PC-9 (cell line): ENCODE data around the gene TRAF6. TPM values are rescaled to one million over a fixed set of nuclear protein-coding genes. Genes with fewer than 3 reads are reported as not detected.
"Not testable (repeated sequence)": the region's sequence is repeated elsewhere in the genome, so short reads cannot be mapped to it uniquely, and the experiment has no call there.

Experiments used
- BruUV-seq: library from RNA; stranded (reverse); fragments of 400-500 nt; replicated peaks from 2 replicates; lab custom pipeline; 2021; lab: Mats Ljungman, UMichigan
- CTCF ChIA-PET: fragments of 300-600 bp; sonication (Branson Sonifier 250); formaldehyde crosslinking; loops from one replicate; lab custom pipeline; 2022; ENCODE audit warnings: antibody characterized with exemption; lab: Charles Lee
- POLR2A ChIA-PET: fragments of 300-600 bp; sonication (Branson Sonifier 250); formaldehyde crosslinking; loops from one replicate; lab custom pipeline; 2022; ENCODE audit warnings: antibody characterized with exemption; ENCODE audit not compliant: unreplicated experiment; lab: Charles Lee
- DNase-seq, 2 experiments: peaks; one replicate each; pipeline versions ENCODE4 v3.0.0 to v3.0.0-alpha.2; 2015 to 2022; ENCODE audit warnings: mixed read lengths in 1 of 2
- H2AFZ ChIP-seq: fragments of 200-600 bp; sonication (generic); 2 replicates; pipeline ENCODE4 v1.8.1; 2017; ENCODE audit warnings: antibody characterized with exemption
- H3F3A ChIP-seq: fragments of 200-600 bp; sonication (generic); 2 replicates; pipeline ENCODE4 v1.8.1; 2017; ENCODE audit warnings: antibody characterized with exemption, mild to moderate bottlenecking, low read depth; ENCODE audit not compliant: insufficient read depth
- H3K27ac ChIP-seq: fragments of 200-600 bp; sonication (generic); 2 replicates; pipeline ENCODE4 v1.6.1; 2016; ENCODE audit warnings: mixed run types
- H3K27me3 ChIP-seq: fragments of 200-600 bp; sonication (generic); 2 replicates; pipeline ENCODE4 v1.6.1; 2016; ENCODE audit warnings: low read depth, mixed run types; ENCODE audit not compliant: insufficient read depth
- H3K36me3 ChIP-seq: fragments of 200-600 bp; sonication (generic); 2 replicates; pipeline ENCODE4 v1.6.1; 2016; ENCODE audit warnings: low read depth, mixed run types
- H3K4me1 ChIP-seq: fragments of 200-600 bp; sonication (generic); replicated peaks from 2 replicates; pipeline ENCODE4 v1.6.1; 2016; ENCODE audit warnings: mixed run types; ENCODE audit not compliant: insufficient read depth
- H3K4me2 ChIP-seq: fragments of 200-600 bp; sonication (generic); 2 replicates; pipeline ENCODE4 v1.6.1; 2017; ENCODE audit warnings: mixed run types
- H3K4me3 ChIP-seq: fragments of 200-600 bp; sonication (generic); 2 replicates; pipeline ENCODE4 v1.6.1; 2016; ENCODE audit warnings: mixed run types
- H3K79me2 ChIP-seq: fragments of 200-600 bp; sonication (generic); 2 replicates; pipeline ENCODE4 v1.6.1; 2017; ENCODE audit warnings: low read depth, mixed run types
- H3K9me2 ChIP-seq: fragments of 200-600 bp; sonication (generic); 2 replicates; pipeline ENCODE4 v1.8.1; 2017; ENCODE audit warnings: mild to moderate bottlenecking; ENCODE audit not compliant: insufficient read depth
- H3K9me3 ChIP-seq: fragments of 200-600 bp; sonication (generic); 2 replicates; pipeline ENCODE4 v1.8.1; 2016; ENCODE audit warnings: low read depth; ENCODE audit not compliant: insufficient read depth
- H4K20me1 ChIP-seq: fragments of 200-600 bp; sonication (generic); 2 replicates; pipeline ENCODE4 v1.8.1; 2017; ENCODE audit not compliant: insufficient read depth
- EZH2 ChIP-seq: fragments of 200-600 bp; sonication (generic); IDR thresholded peaks from 2 replicates; pipeline ENCODE4 v1.8.0; 2017; ENCODE audit warnings: antibody characterized with exemption, low read depth
- intact Hi-C: fragments of 100-400 bp; cut with micrococcal nuclease; formaldehyde crosslinking; loops from one replicate; pipeline ENCODE4 v1.10.0; 2022; ENCODE audit not compliant: unreplicated experiment
- total RNA-seq: library from RNA; stranded (reverse); gene quantifications from 2 replicates; pipeline ENCODE4 v1.2.3, GENCODE V29; 2021
- TF ChIP-seq, protein P1 (sequence below): fragments of 200-600 bp; sonication (generic); conservative IDR thresholded peaks from 2 replicates; pipeline ENCODE4 v1.6.1; 2017; ENCODE audit warnings: mixed run types, antibody characterized with exemption, mild to moderate bottlenecking, moderate library complexity

The TRAF6 gene
- total RNA-seq, 1 experiment from 2014 or later: 9.2 TPM

GRCh38 chr11:36557991-36558390, 47.9 kb upstream of the TRAF6 start:
- Histone ChIP-seq H2AFZ (peak overlapping the region; percentile 99), H3K4me3 (peak overlapping the region; percentile 75), H3K27ac (peak overlapping the region; percentile 48), H3K9me3 (peaks cover 13% of the 10 kb centered on the region), H4K20me1 (no peaks in the 10 kb centered on the region), H3K27me3 (no peaks in the 10 kb centered on the region), H3K9me2 (peaks cover 9% of the 10 kb centered on the region; the same call in 1 of the 2 replicates), H3K36me3 (no peaks in the 10 kb centered on the region), H3K79me2 (no peaks in the 10 kb centered on the region), H3F3A (peaks cover 10% of the 10 kb centered on the region), H3K4me2 (peak overlapping the region; percentile 97), H3K4me1 (peaks cover 12% of the 10 kb centered on the region)
- TF ChIP-seq, protein P1, sequence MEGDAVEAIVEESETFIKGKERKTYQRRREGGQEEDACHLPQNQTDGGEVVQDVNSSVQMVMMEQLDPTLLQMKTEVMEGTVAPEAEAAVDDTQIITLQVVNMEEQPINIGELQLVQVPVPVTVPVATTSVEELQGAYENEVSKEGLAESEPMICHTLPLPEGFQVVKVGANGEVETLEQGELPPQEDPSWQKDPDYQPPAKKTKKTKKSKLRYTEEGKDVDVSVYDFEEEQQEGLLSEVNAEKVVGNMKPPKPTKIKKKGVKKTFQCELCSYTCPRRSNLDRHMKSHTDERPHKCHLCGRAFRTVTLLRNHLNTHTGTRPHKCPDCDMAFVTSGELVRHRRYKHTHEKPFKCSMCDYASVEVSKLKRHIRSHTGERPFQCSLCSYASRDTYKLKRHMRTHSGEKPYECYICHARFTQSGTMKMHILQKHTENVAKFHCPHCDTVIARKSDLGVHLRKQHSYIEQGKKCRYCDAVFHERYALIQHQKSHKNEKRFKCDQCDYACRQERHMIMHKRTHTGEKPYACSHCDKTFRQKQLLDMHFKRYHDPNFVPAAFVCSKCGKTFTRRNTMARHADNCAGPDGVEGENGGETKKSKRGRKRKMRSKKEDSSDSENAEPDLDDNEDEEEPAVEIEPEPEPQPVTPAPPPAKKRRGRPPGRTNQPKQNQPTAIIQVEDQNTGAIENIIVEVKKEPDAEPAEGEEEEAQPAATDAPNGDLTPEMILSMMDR: no peak
- no peak for TF ChIP-seq EZH2
- ChIA-PET CTCF (no interaction called here), POLR2A (no interaction called here)
- BruUV-seq: no TSS peak
- intact Hi-C loops: no loop called here
- no peak for DNase-seq

DNA sequence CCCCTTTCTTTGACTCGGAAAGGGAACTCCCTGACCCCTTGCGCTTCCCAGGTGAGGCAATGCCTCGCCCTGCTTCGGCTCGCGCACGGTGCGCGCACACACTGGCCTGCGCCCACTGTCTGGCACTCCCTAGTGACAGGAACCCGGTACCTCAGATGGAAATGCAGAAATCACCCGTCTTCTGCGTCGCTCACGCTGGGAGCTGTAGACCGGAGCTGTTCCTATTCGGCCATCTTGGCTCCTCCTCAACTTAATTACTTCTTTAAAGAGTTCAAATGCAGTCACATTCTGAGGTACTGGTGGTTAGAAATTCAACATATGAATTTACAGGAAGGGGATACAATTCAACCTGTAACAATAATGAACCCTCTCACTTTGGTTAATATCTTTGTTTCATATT, 47.3 kb upstream of the TRAF6 start:
- H3K27me3 ChIP-seq, H3K36me3 ChIP-seq, BruUV-seq, intact Hi-C loops, POLR2A ChIA-PET, CTCF ChIA-PET, H3K9me2 ChIP-seq, H3K79me2 ChIP-seq, H3F3A ChIP-seq, H4K20me1 ChIP-seq: not testable (repeated sequence)
- Histone ChIP-seq H3K4me1 (peaks cover 12% of the 10 kb centered on the region), H3K4me3 (peak overlapping the region; percentile 75), H3K4me2 (peak overlapping the region; percentile 97), H2AFZ (peak overlapping the region; percentile 99), H3K9me3 (peaks cover 13% of the 10 kb centered on the region), H3K27ac (peak overlapping the region; percentile 48)
- DNase-seq: peak in 1 of 2 experiments; percentile 61

DNA sequence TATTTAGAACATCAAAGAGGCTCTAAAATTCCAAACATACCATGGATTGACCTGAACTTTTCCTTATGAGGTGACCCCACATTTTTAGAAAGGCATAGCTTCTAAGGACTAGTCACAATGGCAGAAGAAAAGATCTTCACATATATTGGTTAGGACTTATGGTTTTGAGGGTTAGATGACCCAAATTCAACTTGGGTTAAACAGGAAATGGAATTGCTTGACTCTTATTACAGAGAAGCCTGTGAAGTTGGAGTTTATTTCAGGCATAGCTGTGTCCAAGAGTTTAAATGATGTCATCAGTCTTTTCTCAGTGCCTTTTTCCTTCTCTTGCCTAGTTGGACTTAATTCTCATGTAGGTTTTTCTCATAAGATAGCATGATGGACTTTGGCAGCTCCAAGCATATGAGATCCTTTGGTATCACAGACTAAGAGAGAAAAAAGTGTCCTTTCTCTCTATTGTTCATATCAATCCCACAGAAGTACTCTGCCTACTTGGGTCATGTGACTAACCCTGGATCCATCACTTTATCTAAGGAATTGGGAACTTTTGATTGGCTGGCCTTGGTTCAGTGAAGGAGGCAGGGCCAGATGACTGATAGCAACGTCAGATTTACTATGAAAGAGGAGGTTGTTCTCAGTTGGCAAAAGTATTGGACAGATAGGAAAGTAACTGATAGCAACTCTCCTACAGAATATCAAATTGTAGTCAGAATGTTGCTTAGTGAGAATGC, 40.5 kb upstream of the TRAF6 start:
- TF ChIP-seq EZH2: no peak
- TF ChIP-seq, protein P1: no peak

More for the DNA sequence above, 40.5 kb upstream of the TRAF6 start:
- H3K79me2 ChIP-seq: no peaks in the 10 kb centered on the region
- H3K4me3 ChIP-seq: no peak overlapping the region
- intact Hi-C loops: no loop called here
- H3K9me3 ChIP-seq: no peaks in the 10 kb centered on the region
- H3K27me3 ChIP-seq: peaks cover 33% of the 10 kb centered on the region
- no TSS peak for BruUV-seq
- no peak for DNase-seq
- no peak overlapping the region for H3K4me2 ChIP-seq
- H3K4me1 ChIP-seq: no peaks in the 10 kb centered on the region
- H3K36me3 ChIP-seq: no peaks in the 10 kb centered on the region
- H3K27ac ChIP-seq: no peak overlapping the region
- POLR2A ChIA-PET: no interaction called here
- H3F3A ChIP-seq: no peaks in the 10 kb centered on the region
- no peaks in the 10 kb centered on the region for H4K20me1 ChIP-seq
- no peaks in the 10 kb centered on the region for H3K9me2 ChIP-seq
- H2AFZ ChIP-seq: no peak overlapping the region
- CTCF ChIA-PET: no interaction called here
